Stomach (tissue), 9 donors: ENCODE data around the gene NPDC1. TPM values are rescaled to one million over a fixed set of nuclear protein-coding genes. Genes with fewer than 3 reads are reported as not detected.
A peak's percentile ranks its signal among the peaks of the same experiment; 100 is the strongest.
"Not testable (repeated sequence)": the region's sequence is repeated elsewhere in the genome, so short reads cannot be mapped to it uniquely, and the experiment has no call there.

ENCODE experiments used
- DNase-seq, 2 donors: peaks; one replicate each; pipeline versions ENCODE4 v3.0.0 to v3.0.0-alpha.2; 2013 to 2019
- H3K27ac ChIP-seq, 5 donors: fragments of 200-600 bp in 4 of 5; sonication (generic) in 4 of 5; one replicate each; pipeline ENCODE4 v1.5.1; 2013 to 2019; ENCODE audit warnings: mild to moderate bottlenecking in 1 of 5, moderate library complexity in 1 of 5
- H3K27me3 ChIP-seq, 3 donors: fragments of 200-600 bp; sonication (generic); one replicate each; pipeline ENCODE4 v1.5.1; 2017 to 2019; ENCODE audit warnings: mixed run types in 1 of 3
- H3K36me3 ChIP-seq, 4 donors: fragments of 200-600 bp; sonication (generic); 1 replicate in 3 of 4; 2 replicates in 1 of 4; pipeline ENCODE4 v1.5.1; 2016 to 2019
- H3K4me1 ChIP-seq, 4 donors: fragments of 200-600 bp; sonication (generic); one replicate each; pipeline ENCODE4 v1.5.1; 2016 to 2019
- H3K4me3 ChIP-seq, 4 donors: fragments of 200-600 bp; sonication (generic) in 3 of 4; one replicate each; pipeline ENCODE4 v1.5.1; 2016 to 2019; ENCODE audit warnings: mild to moderate bottlenecking in 1 of 4
- H3K9me3 ChIP-seq, 4 donors: fragments of 200-600 bp; sonication (generic); one replicate each; pipeline ENCODE4 v1.5.1; 2016 to 2019
- CTCF ChIP-seq, 7 experiments: fragments of 450-650 bp in 4 of 7; fragments of 200-600 bp in 3 of 7; sonication (generic) in 3 of 7; IDR thresholded peaks; one replicate each; pipeline ENCODE4 v1.5.1; 2016 to 2019; ENCODE audit warnings: antibody characterized with exemption in 7 of 7, control low read depth in 2 of 7, mild to moderate bottlenecking in 1 of 7
- EP300 ChIP-seq: sonication (generic); formaldehyde crosslinking; IDR thresholded peaks from one replicate; pipeline ENCODE4 v1.6.1; 2017; ENCODE audit warnings: antibody characterized with exemption
- POLR2A ChIP-seq, 4 donors: fragments of 450-650 bp; IDR thresholded peaks; one replicate each; pipeline ENCODE4 v1.6.1; 2016; ENCODE audit warnings: antibody characterized with exemption in 4 of 4, control low read depth in 2 of 4, mild to moderate bottlenecking in 1 of 4, moderate library complexity in 1 of 4
- POLR2AphosphoS5 ChIP-seq, 3 donors: sonication (generic); formaldehyde crosslinking; IDR thresholded peaks; one replicate each; pipeline ENCODE4 v1.6.1; 2016; ENCODE audit warnings: antibody characterized with exemption in 3 of 3
- WGBS, 5 donors: extraction: QIAGEN DNeasy Blood & Tissue Kit in 3 of 5; methylation state at CpG; one replicate each; pipeline versions ENCODE4 v1.1.5 to v1.1.7; 2013 to 2018; 5-methylcytosine and 5-hydroxymethylcytosine counted together
- intact Hi-C: fragments of 100-400 bp; cut with DNase I; formaldehyde crosslinking; loops from one replicate; pipeline ENCODE4 v1.15.1; 2023; ENCODE audit warnings: low total_unique reads
- polyA plus RNA-seq, 3 donors: library from polyadenylated mRNA; stranded (reverse); fragments of 200-250 nt; gene quantifications; one replicate each; pipeline ENCODE4 v1.2.3, GENCODE V29; 2013
- total RNA-seq, 5 donors: library from RNA; depleted of rRNA; stranded (reverse); fragments of >200 nt; gene quantifications; one replicate each; pipeline versions ENCODE4 v1.1.0 to v1.2.3, GENCODE V29; 2014 to 2016
- donor health status: healthy with polysubstance abuse.
- donor health status: Bipolar disorder and iron deficiency.
- donor health status: healthy.

The NPDC1 gene
- total and polyA plus RNA-seq, 8 donors, result 20.0 to 276 (median 180) TPM

- peaks cover 0 to 10% (median 4%) of the 10 kb centered on the region in 4 donors for H3K4me1 ChIP-seq
- DNase-seq, result peak in 1 of 2 donors; percentile 53
- H3K27ac ChIP-seq, result no peak overlapping the region
- peaks cover 0 to 46% (median 43%) of the 10 kb centered on the region in 4 donors for H3K36me3 ChIP-seq
- WGBS, 5 donors, result 59 to 65% (median 61%) methylated on average over 25 to 30 of the region's 30 CpGs
- no peaks in the 10 kb centered on the region for H3K27me3 ChIP-seq
- H3K9me3 ChIP-seq, result no peaks in the 10 kb centered on the region
- no peak overlapping the region for H3K4me3 ChIP-seq
- TF ChIP-seq POLR2AphosphoS5 (IDR thresholded peaks at IDR 0.05) (no peak), EP300 (no peak), POLR2A (IDR thresholded peaks at IDR 0.05) (no peak), CTCF (IDR thresholded peaks at IDR 0.05) (no peak)
- intact Hi-C loops, result no loop called here
Measured at GRCh38 chr9:137007108-137007815, 38.7 kb downstream of the NPDC1 start.

DNA sequence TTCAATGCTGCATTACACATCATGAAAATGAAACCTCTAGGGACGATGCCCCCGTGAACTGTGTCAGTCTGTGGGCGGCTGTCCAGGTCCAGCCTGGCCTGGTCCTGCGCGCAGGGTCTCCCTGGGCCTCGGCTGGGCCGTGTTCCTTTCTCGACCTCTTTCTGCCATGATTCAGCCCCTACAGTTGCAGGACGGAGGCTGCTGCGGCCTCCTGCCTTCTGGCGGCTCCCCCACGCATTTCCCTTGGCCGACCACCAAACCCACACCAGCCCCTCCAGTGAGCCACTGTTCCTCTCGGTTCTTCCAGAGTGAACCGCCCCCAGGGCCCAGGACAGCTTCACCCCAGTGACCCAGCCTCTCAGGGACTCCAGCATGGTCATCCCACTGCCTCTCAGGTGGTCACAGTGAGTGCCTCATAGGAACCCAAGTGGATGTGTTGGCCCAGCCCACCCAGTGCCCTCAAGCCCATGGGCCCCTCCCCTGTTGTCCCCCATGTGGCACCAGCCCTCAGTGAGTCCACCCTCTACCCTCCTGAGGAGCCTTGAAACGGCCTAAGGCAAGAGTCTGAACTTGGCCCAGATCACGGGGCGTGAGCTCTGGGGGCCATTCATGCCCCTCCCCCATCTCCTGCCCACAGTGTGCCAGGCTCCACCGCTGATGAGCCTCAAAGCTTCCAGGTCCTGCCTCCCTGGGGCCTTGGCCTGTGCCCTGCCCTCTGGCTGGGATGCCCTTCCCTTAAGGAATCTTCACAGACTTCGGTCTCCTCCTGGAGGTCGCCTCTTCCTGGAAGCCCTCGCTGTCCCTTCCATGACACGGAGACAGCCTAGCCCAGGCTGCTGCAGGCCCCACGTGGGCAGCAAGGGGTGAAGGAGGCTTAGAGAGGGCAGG lies 39.6 kb downstream of the NPDC1 start:
- Histone ChIP-seq H3K4me1 (peaks cover 0 to 11% (median 4%) of the 10 kb centered on the region in 4 donors), H3K4me3 (no peak overlapping the region), H3K9me3 (no peaks in the 10 kb centered on the region), H3K27me3 (no peaks in the 10 kb centered on the region), H3K27ac (no peak overlapping the region), H3K36me3 (peaks cover 0 to 37% (median 34%) of the 10 kb centered on the region in 4 donors)
- WGBS, 5 donors, result 68 to 76% (median 74%) methylated on average over 18 to 24 of the region's 24 CpGs
- intact Hi-C loops, result no loop called here
- no peak for DNase-seq
- TF ChIP-seq CTCF (IDR thresholded peaks at IDR 0.05) (no peak), POLR2A (IDR thresholded peaks at IDR 0.05) (no peak), POLR2AphosphoS5 (IDR thresholded peaks at IDR 0.05) (no peak), EP300 (no peak)

GRCh38 chr9:137004285-137004684 lies 41.7 kb downstream of the NPDC1 start:
- intact Hi-C loops, H3K9me3 ChIP-seq, H3K4me3 ChIP-seq, H3K27me3 ChIP-seq, H3K27ac ChIP-seq: not testable (repeated sequence)
- Histone ChIP-seq H3K36me3 (peaks cover 0 to 18% (median 15%) of the 10 kb centered on the region in 4 donors), H3K4me1 (peaks cover 0 to 27% (median 8%) of the 10 kb centered on the region in 4 donors)
- TF ChIP-seq CTCF (IDR thresholded peaks at IDR 0.05), result peak in 4 of 7 experiments; percentile 18 to 46 (median 38)
- DNase-seq, result peak in 1 of 2 donors; percentile 45
- 36 to 50% (median 40%) methylated on average over 15 to 17 of the region's 17 CpGs for WGBS, 5 donors

DNA sequence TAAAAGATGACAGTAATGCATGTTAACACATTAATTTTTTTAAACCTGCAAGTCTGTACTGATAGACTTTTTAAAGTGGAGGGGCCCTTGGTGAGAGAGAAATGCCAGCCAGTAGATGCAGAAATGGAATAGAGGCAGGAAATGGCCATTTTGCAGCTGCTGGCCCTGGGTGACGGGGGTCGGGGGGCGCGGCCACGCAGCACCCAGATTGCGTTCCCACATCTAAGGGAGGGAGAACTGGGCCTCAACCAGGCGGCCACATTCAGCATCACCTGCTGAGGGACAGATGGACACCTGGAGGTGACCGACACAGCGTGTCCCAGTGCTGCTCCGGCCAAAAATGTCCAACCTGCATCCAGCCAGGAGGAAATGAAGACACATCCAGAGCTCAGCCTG lies 43.3 kb downstream of the NPDC1 start:
- Histone ChIP-seq H3K27ac (no peak overlapping the region), H3K9me3 (no peaks in the 10 kb centered on the region), H3K36me3 (peaks cover 0 to 3% (median under 1%) of the 10 kb centered on the region in 4 donors), H3K4me1 (peaks cover 0 to 43% (median 10%) of the 10 kb centered on the region in 4 donors), H3K27me3 (peaks cover 0 to 5% (median 0%) of the 10 kb centered on the region in 3 donors), H3K4me3 (no peak overlapping the region)
- no peak for DNase-seq
- no peak for TF ChIP-seq POLR2AphosphoS5 (IDR thresholded peaks at IDR 0.05)
- no peak for TF ChIP-seq POLR2A (IDR thresholded peaks at IDR 0.05)
- no peak for TF ChIP-seq CTCF (IDR thresholded peaks at IDR 0.05)
- TF ChIP-seq EP300, result no peak
- intact Hi-C loops, result no loop called here
- 83 to 95% (median 88%) methylated on average over 9 to 10 of the region's 10 CpGs for WGBS, 5 donors
